GM19023 (cell line): ENCODE measurements around the gene LRRFIP1.

Experiments
- ATAC-seq: cut with Tn5 transposase; IDR thresholded peaks from one replicate; pipeline ENCODE4 v1.9.1; 2021; ENCODE audit warnings: mild to moderate bottlenecking, moderate library complexity; ENCODE audit not compliant: unreplicated experiment

The LRRFIP1 gene

GRCh38 chr2:237721458-237721857 is 94.1 kb downstream of the LRRFIP1 start:
- ATAC-seq = no peak

GRCh38 chr2:237722616-237723015 is 95.2 kb downstream of the LRRFIP1 start:
- no peak for ATAC-seq

- no peak for ATAC-seq
Observed at GRCh38 chr2:237723023-237723422, 95.6 kb downstream of the LRRFIP1 start.

- ATAC-seq = no peak
Observed at GRCh38 chr2:237723602-237724001, 96.2 kb downstream of the LRRFIP1 start.

- no peak for ATAC-seq
Observed at GRCh38 chr2:237724811-237725478, 97.6 kb downstream of the LRRFIP1 start.

GRCh38 chr2:237725661-237726060 is 98.3 kb downstream of the LRRFIP1 start:
- ATAC-seq = no peak

GRCh38 chr2:237726401-237726830 is 99.0 kb downstream of the LRRFIP1 start:
- no peak for ATAC-seq

GRCh38 chr2:237727363-237727762 is 100.0 kb downstream of the LRRFIP1 start:
- no peak for ATAC-seq

- no peak for ATAC-seq
Observed at GRCh38 chr2:237729681-237730475, 102.5 kb downstream of the LRRFIP1 start.

GRCh38 chr2:237731663-237732062 is 104.3 kb downstream of the LRRFIP1 start:
- no peak for ATAC-seq

GRCh38 chr2:237732070-237732469 is 104.7 kb downstream of the LRRFIP1 start:
- no peak for ATAC-seq

- ATAC-seq = no peak
Observed at GRCh38 chr2:237732790-237733381, 105.5 kb downstream of the LRRFIP1 start.

- ATAC-seq = no peak
Observed at GRCh38 chr2:237733677-237734300, 106.4 kb downstream of the LRRFIP1 start.

GRCh38 chr2:237734905-237735623 is 107.7 kb downstream of the LRRFIP1 start:
- ATAC-seq = no peak

GRCh38 chr2:237735798-237736197 is 108.4 kb downstream of the LRRFIP1 start:
- no peak for ATAC-seq

GRCh38 chr2:237736783-237737182 is 109.4 kb downstream of the LRRFIP1 start:
- no peak for ATAC-seq

GRCh38 chr2:237737196-237737865 is 109.9 kb downstream of the LRRFIP1 start:
- ATAC-seq = no peak

GRCh38 chr2:237738255-237738654 is 110.9 kb downstream of the LRRFIP1 start:
- ATAC-seq = no peak

GRCh38 chr2:237739101-237739500 is 111.7 kb downstream of the LRRFIP1 start:
- ATAC-seq = no peak

- ATAC-seq = no peak
Observed at GRCh38 chr2:237742191-237742590, 114.8 kb downstream of the LRRFIP1 start.
